B cell (primary cell): ENCODE results near the gene MYH7.

Experiments used
- CTCF ChIP-seq: fragments of 200-600 bp; IDR thresholded peaks from one replicate; pipeline ENCODE4 v1.8.0; 2022; ENCODE audit warnings: antibody characterized with exemption, mild to moderate bottlenecking
- EZH2 ChIP-seq: IDR thresholded peaks from 2 replicates; pipeline ENCODE4 v1.6.1; 2012; ENCODE audit warnings: borderline replicate concordance, low read depth, mild to moderate bottlenecking, moderate library complexity, low read length; ENCODE audit not compliant: insufficient read depth, poor library complexity, severe bottlenecking

DNA sequence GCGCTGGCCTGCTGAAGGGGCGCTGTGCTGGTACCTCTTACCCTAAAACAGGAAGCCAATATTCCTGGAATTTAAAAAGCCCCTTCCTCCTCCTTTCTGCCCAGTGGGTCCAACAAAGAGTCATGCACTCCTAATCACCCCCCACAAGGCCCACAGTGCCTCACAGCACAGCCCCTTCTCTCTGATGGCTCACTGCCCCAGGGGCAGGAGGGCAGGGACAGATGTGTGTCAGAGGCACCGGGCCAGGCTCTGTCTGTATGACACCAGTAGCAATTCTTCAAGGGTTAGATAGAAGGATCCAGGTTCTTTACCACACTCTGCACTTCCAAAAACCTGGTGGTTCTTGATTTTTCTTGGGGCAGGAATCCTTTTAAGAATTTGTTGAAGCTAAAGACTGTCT lies 36.3 kb downstream of the MYH7 start:
- no peak for TF ChIP-seq CTCF
- no peak for TF ChIP-seq EZH2
